ENCODE data around the gene PRKN. TPM values are rescaled to one million over a fixed set of nuclear protein-coding genes. Genes with fewer than 3 reads are reported as not detected.

The PRKN gene
- total and polyA plus RNA-seq, 2 experiments from 2014 or later, result 0.10 to 0.84 TPM

GRCh38 chr6:161356167-161356854 is 1371.3 kb downstream of the PRKN start:
- H3K4me3 ChIP-seq, result no peak overlapping the region
- H3F3A ChIP-seq (replicated peaks; ENCODE audit: low read depth), result no peaks in the 10 kb centered on the region
- no peaks in the 10 kb centered on the region for H3K27me3 ChIP-seq (ENCODE audit: insufficient read depth)
- H3K27ac ChIP-seq (ENCODE audit: low read depth), result no peak overlapping the region
- H3K4me2 ChIP-seq, result no peak overlapping the region
- H4K20me1 ChIP-seq (replicated peaks; ENCODE audit: insufficient read depth), result no peaks in the 10 kb centered on the region
- Mint-ChIP-seq H3K36me3 (ENCODE audit: low read depth) (no peaks in the 10 kb centered on the region), H3K9me3 (0 out of 3 replicates have a peak, but pooled peaks cover 3% of the 10 kb centered on the region), H3K27me3 (ENCODE audit: insufficient read depth, low read depth, poor library complexity) (peaks cover 10% of the 10 kb centered on the region), H3K4me1 (peaks cover 21% of the 10 kb centered on the region), H3K4me3 (no peak overlapping the region), H3K27ac (no peak overlapping the region)
- DNase-seq (ENCODE audit: low spot score) (no peak), ATAC-seq (no peak)
- H3K79me2 ChIP-seq (replicated peaks; ENCODE audit: insufficient read depth), result no peaks in the 10 kb centered on the region
- 0 out of 2 replicates have a peak, but pooled peaks cover 5% of the 10 kb centered on the region for H3K4me1 ChIP-seq (ENCODE audit: insufficient read depth)
- no peak overlapping the region for H2AFZ ChIP-seq
- H3K36me3 ChIP-seq (ENCODE audit: insufficient read depth), result no peaks in the 10 kb centered on the region
- no peaks in the 10 kb centered on the region for H3K9me2 ChIP-seq (ENCODE audit: insufficient read depth)
- TF ChIP-seq ZNF462 (CRISPR knock-in tag; IDR thresholded peaks at IDR 0.05), result no peak
- TF ChIP-seq JUNB (IDR thresholded peaks at IDR 0.05; ENCODE audit: unreplicated experiment), result no peak
- TF ChIP-seq REST (IDR thresholded peaks at IDR 0.05; ENCODE audit: unreplicated experiment), result no peak
- no peak for TF ChIP-seq POLR2AphosphoS5 (IDR thresholded peaks at IDR 0.05; ENCODE audit: low read depth)
- no peak for TF ChIP-seq ETS1 (IDR thresholded peaks at IDR 0.05)
- no peak for TF ChIP-seq EZH2 (IDR thresholded peaks at IDR 0.05; ENCODE audit: low read depth, unreplicated experiment)
- no peak for TF ChIP-seq EZH2phosphoT487 (IDR thresholded peaks at IDR 0.05; ENCODE audit: unreplicated experiment)
- no peak for TF ChIP-seq CTCF (conservative IDR thresholded peaks at IDR 0.05; ENCODE audit: low read depth in 2 of 2)
- TF ChIP-seq ZNF114 (CRISPR knock-in tag; IDR thresholded peaks at IDR 0.05), result no peak
- TF ChIP-seq STAT1 (IDR thresholded peaks at IDR 0.05; ENCODE audit: unreplicated experiment), result no peak
- TF ChIP-seq CREB1 (CRISPR knock-in tag; IDR thresholded peaks at IDR 0.05; ENCODE audit: low read depth), result no peak
- no peak for TF ChIP-seq ZNF331 (CRISPR knock-in tag; IDR thresholded peaks at IDR 0.05; ENCODE audit: low read depth)

All from GM23338 (cell line).